Parathyroid adenoma (tissue), 2 donors: Measurements from ENCODE around the gene EXD3.
A peak's percentile ranks its signal among the peaks of the same experiment; 100 is the strongest.

Experiments
- H2AFZ ChIP-seq: fragments of 300-600 bp; sonication (generic); one replicate; pipeline ENCODE4 v1.7.0; 2017; ENCODE audit warnings: antibody characterized with exemption, mild to moderate bottlenecking
- H3K27ac ChIP-seq: fragments of 300-600 bp; sonication (generic); one replicate; pipeline ENCODE4 v1.7.0; 2017
- H3K27me3 ChIP-seq: fragments of 300-600 bp; sonication (generic); one replicate; pipeline ENCODE4 v1.7.0; 2017; ENCODE audit warnings: low read length; ENCODE audit not compliant: control insufficient read depth, insufficient read depth
- H3K36me3 ChIP-seq: fragments of 300-600 bp; sonication (generic); one replicate; pipeline ENCODE4 v1.7.0; 2017; ENCODE audit warnings: low read length; ENCODE audit not compliant: control insufficient read depth, insufficient read depth
- H3K4me1 ChIP-seq: fragments of 300-600 bp; sonication (generic); one replicate; pipeline ENCODE4 v1.7.0; 2017; ENCODE audit warnings: control low read depth
- H3K4me2 ChIP-seq: fragments of 300-600 bp; sonication (generic); one replicate; pipeline ENCODE4 v1.7.0; 2017; ENCODE audit warnings: low read length
- H3K4me3 ChIP-seq: fragments of 300-600 bp; sonication (generic); one replicate; pipeline ENCODE4 v1.7.0; 2017; ENCODE audit warnings: low read depth, low read length
- H3K79me2 ChIP-seq: fragments of 300-600 bp; sonication (generic); one replicate; pipeline ENCODE4 v1.7.0; 2017; ENCODE audit warnings: control low read depth
- H3K9ac ChIP-seq: fragments of 300-600 bp; sonication (generic); one replicate; pipeline ENCODE4 v1.7.0; 2017; ENCODE audit warnings: mild to moderate bottlenecking
- H3K9me3 ChIP-seq: fragments of 300-600 bp; sonication (generic); one replicate; pipeline ENCODE4 v1.7.0; 2017; ENCODE audit warnings: low read length; ENCODE audit not compliant: control insufficient read depth
- TF ChIP-seq, protein P1 (sequence below): fragments of 300-600 bp; sonication (generic); IDR thresholded peaks from one replicate; pipeline ENCODE4 v1.7.0; 2017; ENCODE audit warnings: antibody characterized with exemption, mild to moderate bottlenecking
- donor health status: primary hyperparathyroidism.

Gene EXD3

DNA sequence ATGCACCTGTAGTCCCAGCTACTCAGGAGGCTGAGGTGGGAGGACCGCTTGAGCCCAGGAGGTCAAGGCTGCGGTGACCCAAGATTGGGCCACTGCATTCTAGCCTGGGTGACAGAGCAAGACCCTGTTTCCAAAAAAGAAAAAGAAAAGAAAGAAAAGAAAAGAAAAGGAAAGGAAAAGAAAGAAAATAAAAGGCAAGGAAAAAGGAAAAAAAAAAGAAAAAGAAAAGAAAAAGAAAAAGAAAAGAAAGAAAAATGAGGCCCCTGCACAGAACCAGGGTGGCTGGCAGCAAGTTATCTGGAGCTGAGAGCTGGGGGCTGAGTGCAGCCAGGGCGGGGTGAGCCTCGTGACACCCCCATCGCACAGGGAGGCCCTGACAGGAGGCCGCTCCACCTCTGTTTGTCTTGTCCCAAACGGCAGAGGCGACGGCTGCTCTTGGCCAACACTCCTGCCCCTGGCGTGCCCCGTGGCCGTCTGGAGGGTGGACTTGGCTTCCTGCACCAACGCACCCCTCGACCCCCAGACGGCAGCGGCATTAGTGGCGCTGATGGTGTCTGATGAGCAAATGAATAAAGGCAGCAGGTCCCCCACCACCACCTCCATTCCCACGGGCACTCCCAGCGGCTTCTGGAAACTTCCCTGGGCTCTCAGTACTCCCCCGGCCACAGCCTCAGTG, 16.7 kb downstream of the EXD3 start:
- Histone ChIP-seq H2AFZ (no peak overlapping the region), H3K27ac (no peak overlapping the region), H3K9me3 (no peaks in the 10 kb centered on the region), H3K4me1 (no peaks in the 10 kb centered on the region), H3K27me3 (no peaks in the 10 kb centered on the region), H3K9ac (no peak overlapping the region), H3K79me2 (no peaks in the 10 kb centered on the region), H3K4me3 (no peak overlapping the region), H3K36me3 (no peaks in the 10 kb centered on the region), H3K4me2 (peak overlapping the region; percentile 57)
- TF ChIP-seq, protein P1, sequence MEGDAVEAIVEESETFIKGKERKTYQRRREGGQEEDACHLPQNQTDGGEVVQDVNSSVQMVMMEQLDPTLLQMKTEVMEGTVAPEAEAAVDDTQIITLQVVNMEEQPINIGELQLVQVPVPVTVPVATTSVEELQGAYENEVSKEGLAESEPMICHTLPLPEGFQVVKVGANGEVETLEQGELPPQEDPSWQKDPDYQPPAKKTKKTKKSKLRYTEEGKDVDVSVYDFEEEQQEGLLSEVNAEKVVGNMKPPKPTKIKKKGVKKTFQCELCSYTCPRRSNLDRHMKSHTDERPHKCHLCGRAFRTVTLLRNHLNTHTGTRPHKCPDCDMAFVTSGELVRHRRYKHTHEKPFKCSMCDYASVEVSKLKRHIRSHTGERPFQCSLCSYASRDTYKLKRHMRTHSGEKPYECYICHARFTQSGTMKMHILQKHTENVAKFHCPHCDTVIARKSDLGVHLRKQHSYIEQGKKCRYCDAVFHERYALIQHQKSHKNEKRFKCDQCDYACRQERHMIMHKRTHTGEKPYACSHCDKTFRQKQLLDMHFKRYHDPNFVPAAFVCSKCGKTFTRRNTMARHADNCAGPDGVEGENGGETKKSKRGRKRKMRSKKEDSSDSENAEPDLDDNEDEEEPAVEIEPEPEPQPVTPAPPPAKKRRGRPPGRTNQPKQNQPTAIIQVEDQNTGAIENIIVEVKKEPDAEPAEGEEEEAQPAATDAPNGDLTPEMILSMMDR, result no peak

DNA sequence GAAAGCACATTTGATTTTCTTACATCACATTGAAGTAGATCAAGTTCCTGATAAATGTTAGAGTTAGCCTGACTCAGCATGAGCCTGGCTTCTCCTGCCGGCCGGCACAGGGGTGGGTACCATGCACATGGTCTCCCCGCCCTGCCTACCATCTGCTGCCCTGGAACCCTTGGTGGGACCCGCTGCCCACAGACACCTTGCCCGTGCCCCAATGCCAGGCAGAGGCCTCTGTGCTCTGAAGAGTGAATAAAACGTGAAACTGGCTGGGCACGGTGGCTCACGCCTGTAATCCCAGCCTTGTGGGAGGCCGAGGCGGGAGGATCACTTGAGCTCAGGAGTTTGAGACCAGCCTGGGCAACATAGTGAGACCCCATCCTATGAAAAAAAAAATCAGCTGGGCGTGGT, 17.3 kb downstream of the EXD3 start:
- no peaks in the 10 kb centered on the region for H3K4me1 ChIP-seq
- no peak overlapping the region for H2AFZ ChIP-seq
- H3K36me3 ChIP-seq, result no peaks in the 10 kb centered on the region
- H3K79me2 ChIP-seq, result no peaks in the 10 kb centered on the region
- H3K27ac ChIP-seq, result no peak overlapping the region
- no peak overlapping the region for H3K4me2 ChIP-seq
- TF ChIP-seq, protein P1, result no peak
- H3K9ac ChIP-seq, result no peak overlapping the region
- no peaks in the 10 kb centered on the region for H3K9me3 ChIP-seq
- H3K4me3 ChIP-seq, result no peak overlapping the region
- H3K27me3 ChIP-seq, result no peaks in the 10 kb centered on the region

DNA sequence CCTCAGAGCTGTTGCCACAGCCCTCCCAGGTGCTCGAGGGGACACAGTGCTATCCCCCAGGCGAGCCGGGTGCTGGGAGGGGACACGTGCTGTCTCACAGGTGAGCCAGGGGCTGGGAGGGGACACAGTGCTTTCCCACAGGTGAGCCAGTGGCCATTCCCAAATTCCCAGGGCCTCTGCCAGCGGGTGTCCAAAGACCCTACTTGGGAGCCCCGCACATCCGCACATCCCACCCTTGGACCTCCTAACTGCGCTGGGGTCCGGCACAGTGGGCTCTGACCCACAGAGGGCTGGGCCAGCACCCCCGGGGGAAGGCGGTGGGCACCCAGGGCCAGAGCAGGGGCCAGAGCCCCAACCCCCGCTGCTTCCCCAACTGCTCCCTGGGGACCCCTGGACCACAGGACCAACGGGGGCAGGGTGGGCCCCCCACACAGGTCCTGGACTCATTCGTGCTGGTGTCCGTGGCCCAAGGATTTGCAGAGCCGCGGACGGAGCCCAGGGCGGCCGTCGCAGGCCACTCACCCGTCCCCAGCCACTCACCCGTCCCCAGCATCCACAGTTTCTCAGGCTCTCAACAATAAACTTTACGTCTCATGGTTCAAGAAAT, 17.9 kb downstream of the EXD3 start:
- H3K36me3 ChIP-seq, result no peaks in the 10 kb centered on the region
- H3K27me3 ChIP-seq, result no peaks in the 10 kb centered on the region
- no peak overlapping the region for H3K27ac ChIP-seq
- H3K9ac ChIP-seq, result no peak overlapping the region
- no peaks in the 10 kb centered on the region for H3K79me2 ChIP-seq
- H3K4me2 ChIP-seq, result no peak overlapping the region
- H3K4me3 ChIP-seq, result no peak overlapping the region
- H2AFZ ChIP-seq, result no peak overlapping the region
- no peaks in the 10 kb centered on the region for H3K4me1 ChIP-seq
- H3K9me3 ChIP-seq, result no peaks in the 10 kb centered on the region
- TF ChIP-seq, protein P1, result no peak

DNA sequence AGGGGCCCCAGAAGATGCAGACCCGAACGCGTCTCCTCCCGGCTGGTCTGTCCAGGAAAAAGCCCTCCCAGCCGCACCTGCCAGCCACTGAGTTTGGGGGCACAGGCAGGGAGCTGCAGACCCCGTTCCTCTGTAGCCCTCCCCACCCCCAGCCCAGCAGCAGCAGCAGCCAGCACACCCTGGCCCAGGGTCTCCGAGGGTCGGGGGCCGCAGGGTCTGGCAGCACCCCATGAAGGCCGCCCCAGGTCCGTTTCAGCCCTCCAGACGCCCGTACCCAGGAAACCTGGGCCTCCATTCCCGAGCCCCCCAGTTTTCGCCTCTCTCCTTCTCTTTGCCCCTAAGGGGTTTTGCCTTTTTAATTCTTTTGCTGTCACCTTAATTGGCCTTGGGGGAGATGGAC, 19.7 kb downstream of the EXD3 start:
- Histone ChIP-seq H3K4me1 (no peaks in the 10 kb centered on the region), H3K4me3 (no peak overlapping the region), H3K27me3 (no peaks in the 10 kb centered on the region), H3K36me3 (no peaks in the 10 kb centered on the region), H3K79me2 (no peaks in the 10 kb centered on the region), H3K9ac (no peak overlapping the region), H2AFZ (no peak overlapping the region), H3K27ac (no peak overlapping the region), H3K9me3 (no peaks in the 10 kb centered on the region), H3K4me2 (no peak overlapping the region)
- TF ChIP-seq, protein P1, result no peak

DNA sequence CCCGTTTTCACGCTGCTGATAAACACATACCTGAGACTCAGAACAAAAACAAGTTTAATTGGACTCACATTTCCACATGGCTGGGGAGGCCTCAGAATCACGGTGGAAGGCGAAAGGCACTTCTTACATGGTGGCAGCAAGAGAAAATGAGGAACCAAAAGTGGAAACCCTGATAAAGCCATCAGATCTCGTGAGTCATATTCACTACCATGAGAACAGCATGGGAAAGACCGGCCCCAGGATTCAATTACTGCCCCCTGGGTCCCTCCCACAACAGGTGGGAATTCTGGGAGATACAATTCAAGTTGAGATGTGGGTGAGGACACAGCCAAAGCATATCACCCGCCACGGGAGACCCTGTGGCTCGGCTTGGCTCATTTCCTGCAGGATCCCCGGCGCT, 20.2 kb downstream of the EXD3 start:
- H3K36me3 ChIP-seq, result no peaks in the 10 kb centered on the region

More for the DNA sequence above, 20.2 kb downstream of the EXD3 start:
- Histone ChIP-seq H3K27ac (no peak overlapping the region), H3K9ac (no peak overlapping the region), H3K4me2 (no peak overlapping the region), H3K79me2 (no peaks in the 10 kb centered on the region), H3K27me3 (no peaks in the 10 kb centered on the region), H2AFZ (no peak overlapping the region), H3K4me1 (no peaks in the 10 kb centered on the region), H3K4me3 (no peak overlapping the region), H3K9me3 (no peaks in the 10 kb centered on the region)
- TF ChIP-seq, protein P1, result no peak
